K562 (cell line): ENCODE data around the gene GASK1A. TPM values are rescaled to one million over a fixed set of nuclear protein-coding genes. Genes with fewer than 3 reads are reported as not detected.

Experiments used
- ATAC-seq: fragments of 200-7000 bp; cut with Tn5 transposase; 3 replicates; pipeline ENCODE4 v1.9.1; 2020; ENCODE audit warnings: moderate library complexity
- BruUV-seq: library from RNA; stranded (reverse); fragments of 400-500 nt; replicated peaks from 2 replicates; lab custom pipeline; 2021; lab: Mats Ljungman, UMichigan
- CTCF ChIA-PET: fragments of 300-600 bp; formaldehyde crosslinking; extraction: SDS; loops from one replicate; lab custom pipeline; 2021; ENCODE audit warnings: low intra/inter-chr PET ratio; lab: Yijun Ruan, JAX
- POLR2A ChIA-PET: fragments of 300-600, 350-650 bp; sonication (Branson Sonifier 250); formaldehyde crosslinking; extraction: SDS; loops from one replicate; lab custom pipeline; 2021; ENCODE audit warnings: antibody characterized with exemption, inconsistent platforms; lab: Yijun Ruan, JAX
- DNase-seq, 4 experiments: peaks; one replicate each; pipeline versions ENCODE4 v3.0.0 to v3.0.0-alpha.2; 2011 to 2018; ENCODE audit warnings: low spot score in 3 of 4, mixed read lengths in 3 of 4; ENCODE audit errors: extremely low read depth in 1 of 4
- FAIRE-seq: peaks from 2 replicates; lab custom pipeline; 2011; peaks lifted over from hg19 to GRCh38; lab: Jason Lieb, UNC
- H2AFZ ChIP-seq: 2 replicates; pipeline ENCODE4 v1.6.0; 2011; ENCODE audit warnings: low read depth, low read length, control low read depth, inconsistent platforms
- H3K27ac ChIP-seq: fragments of 200-600 bp; 3 replicates; pipeline ENCODE4 v1.8.0; 2011; ENCODE audit warnings: low read depth, mild to moderate bottlenecking, control low read depth, inconsistent platforms, low read length, moderate library complexity, mixed read lengths; ENCODE audit errors: extremely low read depth
- H3K27me3 ChIP-seq, 2 experiments: fragments of 300-600 bp in 1 of 2; 2 replicates in 1 of 2; 3 replicates in 1 of 2; pipeline versions ENCODE4 v1.6.0 to v1.8.0; 2011; ENCODE audit warnings: inconsistent platforms in 2 of 2, low read length in 2 of 2, mild to moderate bottlenecking in 1 of 2, mixed read lengths in 1 of 2, moderate library complexity in 1 of 2; ENCODE audit not compliant: control insufficient read depth in 2 of 2, insufficient read depth in 2 of 2
- H3K36me3 ChIP-seq: fragments of 300-600 bp; 3 replicates; pipeline ENCODE4 v1.8.0; 2011; ENCODE audit warnings: mild to moderate bottlenecking, low read length, inconsistent platforms; ENCODE audit not compliant: control insufficient read depth, insufficient read depth
- H3K4me1 ChIP-seq, 2 experiments: fragments of 200-600 bp in 1 of 2; replicated peaks in 1 of 2; 2 replicates in 1 of 2; 3 replicates in 1 of 2; pipeline versions ENCODE4 v1.5.1 to v1.8.0; 2011; ENCODE audit warnings: inconsistent platforms in 2 of 2, low read length in 2 of 2, mild to moderate bottlenecking in 1 of 2, mixed read lengths in 1 of 2, moderate library complexity in 1 of 2; ENCODE audit not compliant: control insufficient read depth in 2 of 2, insufficient read depth in 2 of 2
- H3K4me2 ChIP-seq: 2 replicates; pipeline ENCODE4 v1.6.1; 2011; ENCODE audit warnings: low read length, control low read depth, inconsistent platforms, mixed read lengths; ENCODE audit not compliant: insufficient read depth
- H3K4me3 ChIP-seq: fragments of 200-600 bp; sonication (generic), shearing (Covaris generic); 2 replicates; pipeline ENCODE4 v1.5.1; 2016; ENCODE audit warnings: control low read depth, inconsistent platforms
- H3K79me2 ChIP-seq: fragments of 200-600 bp; 3 replicates; pipeline ENCODE4 v1.8.0; 2011; ENCODE audit warnings: low read length, inconsistent platforms; ENCODE audit not compliant: control insufficient read depth, insufficient read depth
- H3K9ac ChIP-seq, 2 experiments: 2 replicates each; pipeline versions ENCODE4 v1.6.0 to v1.6.1; 2011; ENCODE audit warnings: low read depth in 2 of 2, low read length in 2 of 2, control low read depth in 1 of 2, inconsistent platforms in 1 of 2, mild to moderate bottlenecking in 1 of 2, mixed read lengths in 1 of 2; ENCODE audit not compliant: insufficient read depth in 1 of 2
- H3K9me1 ChIP-seq: one replicate; pipeline ENCODE4 v1.6.0; 2011; ENCODE audit warnings: inconsistent platforms, mild to moderate bottlenecking, low read length, moderate library complexity; ENCODE audit not compliant: control insufficient read depth, insufficient read depth
- H3K9me3 ChIP-seq: replicated peaks from 2 replicates; pipeline ENCODE4 v1.5.1; 2011; ENCODE audit warnings: low read depth, low read length, inconsistent platforms; ENCODE audit not compliant: control insufficient read depth, insufficient read depth
- H4K20me1 ChIP-seq: replicated peaks from 2 replicates; pipeline ENCODE4 v1.6.1; 2011; ENCODE audit warnings: low read length, inconsistent platforms, mixed read lengths; ENCODE audit not compliant: control insufficient read depth, insufficient read depth
- BHLHE40 ChIP-seq: IDR thresholded peaks from 2 replicates; pipeline ENCODE4 v1.6.1; 2011; ENCODE audit warnings: low read length, improper control_type of control experiment
- STAG1 ChIP-seq: sonication (generic); formaldehyde crosslinking; IDR thresholded peaks from 2 replicates; pipeline ENCODE4 v1.5.0; 2020; ENCODE audit warnings: missing genetic modification reagents, borderline replicate concordance
- ZNF561 ChIP-seq: fragments of 450-650 bp; formaldehyde crosslinking; conservative IDR thresholded peaks from 2 replicates; pipeline ENCODE4 v1.4.0; 2020; ENCODE audit warnings: mild to moderate bottlenecking, moderate library complexity
- WGBS: fragments of 100-300 bp; shearing (Covaris generic); methylation state at CpG from one replicate; pipeline ENCODE4 v1.1.6; 2016; ENCODE audit warnings: low coverage, mixed read lengths; ENCODE audit not compliant: insufficient coverage; ENCODE audit errors: missing lambda C conversion rate; 5-methylcytosine and 5-hydroxymethylcytosine counted together
- in situ Hi-C: fragments of 300-500 bp; cut with MboI; formaldehyde crosslinking; loops from 4 replicates; pipeline ENCODE4 v1.15.0; 2018; ENCODE audit warnings: inconsistent platforms, mixed read lengths
- intact Hi-C: fragments of 100-400 bp; cut with micrococcal nuclease; formaldehyde crosslinking; loops from 2 replicates; pipeline ENCODE4 v1.14.2; 2022
- polyA plus RNA-seq, 8 experiments: library from polyadenylated mRNA; depleted of rRNA in 4 of 8; stranded (reverse) in 5 of 8; unstranded in 3 of 8; fragments of >200 nt; fragmentation: Nextera tagmentation in 2 of 8; fragmentation: Illumina TruSeq in 1 of 8; extraction: Ambion mirVana in 2 of 8; extraction: Trizol in 1 of 8; gene quantifications; 2 replicates each; pipeline versions ENCODE4 v1.2.1 to v1.2.3, GENCODE V29; 2011 to 2014; ENCODE audit warnings: inconsistent platforms in 1 of 8, missing spikeins in 1 of 8
- total RNA-seq, 7 experiments: library from RNA; depleted of rRNA in 6 of 7; stranded (reverse); fragments of >200 nt in 6 of 7; fragmentation: Illumina TruSeq in 2 of 7; extraction: Trizol in 2 of 7; gene quantifications; 2 replicates each; pipeline versions ENCODE4 v1.2.1 to v1.2.3, GENCODE V29; 2011 to 2021; ENCODE audit warnings: low replicate concordance in 1 of 7
- TF ChIP-seq, protein P1 (sequence below): fragments of 250-450 bp; sonication (Bioruptor Pico); IDR thresholded peaks from 2 replicates; pipeline ENCODE4 v1.9.0; 2021; ENCODE audit warnings: mild to moderate bottlenecking, inconsistent platforms

GASK1A gene
- total and polyA plus RNA-seq, 9 of the 15 experiments (the other 6 are each of a cell fraction or from before 2014, with no cell fraction given) = 0.04 to 0.11 (median 0.05) TPM; not detected in 5

DNA sequence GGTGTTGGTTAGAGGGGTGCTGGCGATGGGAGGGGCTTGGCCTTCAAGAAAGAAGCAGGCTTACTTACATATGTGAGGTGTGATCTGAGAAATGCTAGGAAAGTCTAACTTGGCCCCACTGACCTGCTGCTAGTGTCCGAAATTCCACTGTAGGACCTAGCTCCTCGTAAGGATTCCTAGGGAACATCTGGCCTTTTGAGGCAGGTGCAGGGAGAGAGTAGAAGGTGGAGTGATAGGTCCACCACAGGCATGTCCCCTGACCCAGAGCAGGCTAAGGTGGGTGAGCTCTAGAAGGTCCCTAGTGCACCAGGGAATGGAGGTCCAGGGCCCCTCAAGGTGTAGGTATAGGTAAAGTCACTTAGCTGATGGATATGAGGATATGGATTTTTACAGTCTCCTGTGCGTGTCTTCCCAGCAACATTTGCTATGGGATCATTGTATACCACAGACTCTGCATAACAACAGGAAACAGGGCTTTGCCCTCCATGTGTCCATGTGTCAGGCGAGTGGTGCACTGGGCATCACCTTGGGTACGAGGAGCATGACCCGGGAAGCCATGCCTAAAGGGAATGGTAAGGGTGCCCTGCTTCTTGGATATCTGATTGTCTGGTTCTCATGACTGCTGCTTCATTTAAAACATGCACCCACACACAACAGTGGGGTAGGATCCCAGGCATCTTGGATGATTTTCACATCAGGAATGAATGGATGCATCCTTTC, 94.2 kb downstream of the GASK1A start:
- DNase-seq (no peak), ATAC-seq (no peak), FAIRE-seq (no peak)
- Histone ChIP-seq H4K20me1 (no peaks in the 10 kb centered on the region), H3K79me2 (no peaks in the 10 kb centered on the region), H3K9me1 (no peaks in the 10 kb centered on the region), H3K4me3 (no peak overlapping the region), H3K27me3 (peaks cover 0 to 9% of the 10 kb centered on the region in 2 experiments; a peak in 2 of 5 replicates), H3K36me3 (no peaks in the 10 kb centered on the region), H3K4me2 (no peak overlapping the region), H3K27ac (no peak overlapping the region), H2AFZ (no peak overlapping the region), H3K4me1 (no peaks in the 10 kb centered on the region), H3K9me3 (no peaks in the 10 kb centered on the region), H3K9ac (no peak overlapping the region)
- in situ Hi-C loops = no loop called here
- ChIA-PET CTCF (no interaction called here), POLR2A (interaction anchor here (0.6 to 0.9 kb wide), 2 partner anchors 13 to 356 kb away, joined by 3 to 5 read pairs; no protein-coding TSS in a partner anchor)
- under 1% methylated on average over 7 of the region's 7 CpGs for WGBS
- intact Hi-C loops = loop anchor here (10.0 kb wide), 1 partner anchor 108 kb away; no protein-coding TSS in a partner anchor
- TF ChIP-seq, protein P1, sequence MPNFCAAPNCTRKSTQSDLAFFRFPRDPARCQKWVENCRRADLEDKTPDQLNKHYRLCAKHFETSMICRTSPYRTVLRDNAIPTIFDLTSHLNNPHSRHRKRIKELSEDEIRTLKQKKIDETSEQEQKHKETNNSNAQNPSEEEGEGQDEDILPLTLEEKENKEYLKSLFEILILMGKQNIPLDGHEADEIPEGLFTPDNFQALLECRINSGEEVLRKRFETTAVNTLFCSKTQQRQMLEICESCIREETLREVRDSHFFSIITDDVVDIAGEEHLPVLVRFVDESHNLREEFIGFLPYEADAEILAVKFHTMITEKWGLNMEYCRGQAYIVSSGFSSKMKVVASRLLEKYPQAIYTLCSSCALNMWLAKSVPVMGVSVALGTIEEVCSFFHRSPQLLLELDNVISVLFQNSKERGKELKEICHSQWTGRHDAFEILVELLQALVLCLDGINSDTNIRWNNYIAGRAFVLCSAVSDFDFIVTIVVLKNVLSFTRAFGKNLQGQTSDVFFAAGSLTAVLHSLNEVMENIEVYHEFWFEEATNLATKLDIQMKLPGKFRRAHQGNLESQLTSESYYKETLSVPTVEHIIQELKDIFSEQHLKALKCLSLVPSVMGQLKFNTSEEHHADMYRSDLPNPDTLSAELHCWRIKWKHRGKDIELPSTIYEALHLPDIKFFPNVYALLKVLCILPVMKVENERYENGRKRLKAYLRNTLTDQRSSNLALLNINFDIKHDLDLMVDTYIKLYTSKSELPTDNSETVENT (CRISPR knock-in tag) = no peak
- TF ChIP-seq ZNF561 (CRISPR knock-in tag) (no peak), BHLHE40 (no peak), STAG1 (CRISPR knock-in tag) (no peak)
- no TSS peak for BruUV-seq
